GM21528 (cell line): ENCODE measurements around the gene ANO1.

Source experiments
- ATAC-seq: cut with Tn5 transposase; IDR thresholded peaks from one replicate; pipeline ENCODE4 v1.9.1; 2021; ENCODE audit warnings: mild to moderate bottlenecking, moderate library complexity; ENCODE audit not compliant: unreplicated experiment, low FRiP score

The ANO1 gene

GRCh38 chr11:70049045-70049444, 29.1 kb upstream of the ANO1 start:
- no peak for ATAC-seq

GRCh38 chr11:70050243-70050642, 27.9 kb upstream of the ANO1 start:
- ATAC-seq: no peak

- no peak for ATAC-seq
These were observed 24.1 kb upstream of the ANO1 start for GRCh38 chr11:70054004-70054403.

- no peak for ATAC-seq
These were observed 22.7 kb upstream of the ANO1 start for GRCh38 chr11:70055444-70055843.

GRCh38 chr11:70057080-70057479, 21.0 kb upstream of the ANO1 start:
- ATAC-seq: no peak

GRCh38 chr11:70059971-70060370, 18.1 kb upstream of the ANO1 start:
- no peak for ATAC-seq

- ATAC-seq: no peak
These were observed 17.4 kb upstream of the ANO1 start for GRCh38 chr11:70060611-70061293.

- ATAC-seq: no peak
These were observed 16.4 kb upstream of the ANO1 start for GRCh38 chr11:70061734-70062133.

GRCh38 chr11:70063121-70063520, 15.0 kb upstream of the ANO1 start:
- no peak for ATAC-seq

- no peak for ATAC-seq
These were observed 14.6 kb upstream of the ANO1 start for GRCh38 chr11:70063555-70063954.

GRCh38 chr11:70064008-70064725, 13.9 kb upstream of the ANO1 start:
- ATAC-seq: no peak

GRCh38 chr11:70064726-70065317, 13.3 kb upstream of the ANO1 start:
- no peak for ATAC-seq

GRCh38 chr11:70065318-70066135, 12.6 kb upstream of the ANO1 start:
- ATAC-seq: no peak

GRCh38 chr11:70066136-70066520, 12.0 kb upstream of the ANO1 start:
- no peak for ATAC-seq

GRCh38 chr11:70066628-70067027, 11.5 kb upstream of the ANO1 start:
- ATAC-seq: no peak

- no peak for ATAC-seq
These were observed 11.1 kb upstream of the ANO1 start for GRCh38 chr11:70067036-70067435.

- ATAC-seq: no peak
These were observed 10.4 kb upstream of the ANO1 start for GRCh38 chr11:70067591-70068341.

- no peak for ATAC-seq
These were observed 9.8 kb upstream of the ANO1 start for GRCh38 chr11:70068345-70068744.

- ATAC-seq: no peak
These were observed 9.2 kb upstream of the ANO1 start for GRCh38 chr11:70068950-70069349.

- no peak for ATAC-seq
These were observed 7.4 kb upstream of the ANO1 start for GRCh38 chr11:70070706-70071105.
